Stimulated activated CD4-positive, alpha-beta T cell treated with anti-CD3 and anti-CD28 coated beads, TNF-alpha, amount 100 ng/mL, for 1 hour (primary cell): ENCODE results near the gene EPHB1.

Experiments
- DNase-seq, 3 donors: peaks; one replicate each; pipeline ENCODE4 v3.0.0-alpha.2; 2020; ENCODE audit warnings: low read depth in 3 of 3, low spot score in 1 of 3

Gene EPHB1

DNA sequence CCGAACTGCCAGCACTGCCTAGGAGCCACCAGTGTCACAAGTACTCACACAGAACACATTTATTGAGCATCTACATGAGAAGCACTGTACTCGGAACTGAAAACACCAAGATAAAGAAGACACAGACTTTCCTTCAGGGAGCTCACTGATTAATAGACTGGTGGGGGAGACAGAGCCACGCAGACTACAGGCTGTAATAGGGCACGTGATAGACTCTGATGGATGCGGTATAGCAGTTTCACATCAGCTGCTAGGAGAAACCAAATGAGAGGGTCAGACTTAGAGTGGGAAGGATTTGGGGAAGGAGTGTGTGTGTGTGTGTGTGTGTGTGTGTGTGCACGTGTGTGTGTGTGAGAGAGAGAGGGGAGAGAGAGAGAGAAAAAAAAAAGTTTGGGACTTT, 12.1 kb downstream of the EPHB1 start:
- DNase-seq, result no peak

DNA sequence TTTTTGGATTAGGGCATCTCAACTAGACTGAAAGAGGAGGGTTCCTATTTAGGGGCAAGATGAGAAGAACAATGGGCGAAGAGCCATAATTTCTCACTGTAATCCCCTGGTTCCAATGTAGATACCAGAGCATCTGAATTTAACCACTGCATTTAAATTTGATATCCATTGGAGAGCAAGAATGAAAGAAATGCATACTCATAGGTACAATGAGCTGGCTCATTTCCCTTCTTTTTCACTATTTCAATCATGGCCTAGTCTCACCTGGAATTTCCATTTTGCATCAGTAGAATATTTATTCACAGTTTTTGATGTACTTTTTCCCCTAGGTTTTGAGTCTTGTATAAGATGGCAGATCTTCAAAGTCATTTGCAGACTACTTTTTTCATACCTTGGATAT, 13.8 kb downstream of the EPHB1 start:
- DNase-seq, result no peak

- no peak for DNase-seq
Measured at GRCh38 chr3:134809427-134810051, 14.5 kb downstream of the EPHB1 start.

- DNase-seq, result no peak
Measured at GRCh38 chr3:134810052-134810435, 15.0 kb downstream of the EPHB1 start.

DNA sequence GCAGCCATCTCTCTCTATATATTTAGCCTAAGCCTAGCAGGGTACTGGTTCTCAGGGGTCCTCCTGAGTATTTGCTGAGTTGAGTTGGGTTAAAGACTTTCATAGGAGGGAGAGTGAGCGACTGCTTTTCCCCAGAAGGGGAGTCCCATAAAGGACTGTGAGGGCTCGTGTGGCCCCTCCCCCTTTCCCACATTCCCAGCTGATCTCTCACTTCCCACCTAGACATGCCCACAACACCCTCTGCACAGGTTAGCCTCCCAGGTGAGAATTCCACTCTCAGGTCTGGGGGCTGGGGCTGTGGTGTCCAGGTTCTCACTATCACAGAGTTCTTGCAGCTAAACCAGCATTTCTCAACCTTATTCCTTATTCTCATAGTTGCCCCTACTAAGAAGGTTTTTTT, 15.8 kb downstream of the EPHB1 start:
- DNase-seq, result no peak

DNA sequence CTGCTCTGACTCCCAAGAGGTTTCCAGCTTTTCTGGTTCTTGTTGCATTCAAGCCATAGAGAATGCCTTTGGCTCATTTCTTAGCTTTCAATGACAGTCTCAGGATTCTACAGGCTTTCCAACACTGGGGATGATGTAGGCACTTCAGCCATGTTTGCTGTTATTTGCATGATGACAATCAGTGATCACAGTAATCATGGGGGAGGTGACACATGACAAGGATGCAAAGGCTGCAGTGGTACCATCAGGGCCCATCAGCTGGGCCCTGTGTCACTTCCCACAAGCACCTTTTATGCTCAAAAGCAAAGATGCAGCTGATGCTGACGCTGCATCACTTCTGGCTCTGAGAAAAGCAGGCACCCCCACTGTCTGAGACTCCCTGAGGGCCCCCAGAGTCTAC, 18.6 kb downstream of the EPHB1 start:
- no peak for DNase-seq

GRCh38 chr3:134815519-134815918, 20.5 kb downstream of the EPHB1 start:
- DNase-seq, result no peak

DNA sequence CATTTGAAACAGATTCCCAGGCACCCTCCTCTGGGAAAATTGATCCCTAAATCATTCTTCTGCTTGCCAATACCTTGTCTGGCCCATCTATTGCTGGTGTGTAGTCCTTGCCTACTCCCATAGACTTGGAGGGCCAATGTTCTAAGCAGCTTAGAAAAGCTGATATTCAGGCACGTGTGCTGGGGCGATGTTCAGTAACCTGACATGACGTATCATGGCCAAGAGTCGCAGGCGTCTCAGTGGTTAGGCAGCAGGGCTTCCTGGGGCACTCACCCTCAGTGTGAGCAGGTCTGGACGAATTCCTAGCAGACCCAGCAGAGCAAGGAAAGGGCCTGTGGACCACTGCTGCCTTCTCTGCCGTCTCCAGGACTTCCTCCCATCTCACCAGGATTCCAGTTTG, 21.6 kb downstream of the EPHB1 start:
- DNase-seq, result no peak

- DNase-seq, result no peak
Measured at GRCh38 chr3:134817297-134817696, 22.2 kb downstream of the EPHB1 start.

GRCh38 chr3:134820994-134821393, 25.9 kb downstream of the EPHB1 start:
- DNase-seq, result no peak

- no peak for DNase-seq
Measured at GRCh38 chr3:134822090-134822489, 27.0 kb downstream of the EPHB1 start.

GRCh38 chr3:134823679-134824078, 28.6 kb downstream of the EPHB1 start:
- no peak for DNase-seq

GRCh38 chr3:134824791-134825190, 29.7 kb downstream of the EPHB1 start:
- no peak for DNase-seq

DNA sequence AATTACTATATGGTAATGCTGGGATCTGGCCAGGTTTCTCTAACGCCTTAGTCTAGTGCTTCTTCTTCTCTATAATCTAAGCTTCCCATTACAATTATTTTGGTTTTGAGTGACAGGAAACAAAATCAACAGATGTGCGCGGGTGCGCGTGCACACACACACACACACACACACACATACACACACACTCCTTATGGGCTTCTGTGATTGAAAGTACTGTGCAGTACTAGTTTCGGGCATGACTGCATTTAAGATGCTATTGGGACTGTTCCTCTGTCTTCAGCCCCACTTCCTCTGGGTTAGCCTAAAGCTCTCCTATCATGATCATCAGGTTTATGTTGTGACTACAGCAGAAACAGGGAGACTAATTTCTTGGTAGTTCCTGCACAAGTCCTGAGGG, 32.2 kb downstream of the EPHB1 start:
- DNase-seq, result no peak

GRCh38 chr3:134829721-134830120, 34.7 kb downstream of the EPHB1 start:
- DNase-seq, result no peak

DNA sequence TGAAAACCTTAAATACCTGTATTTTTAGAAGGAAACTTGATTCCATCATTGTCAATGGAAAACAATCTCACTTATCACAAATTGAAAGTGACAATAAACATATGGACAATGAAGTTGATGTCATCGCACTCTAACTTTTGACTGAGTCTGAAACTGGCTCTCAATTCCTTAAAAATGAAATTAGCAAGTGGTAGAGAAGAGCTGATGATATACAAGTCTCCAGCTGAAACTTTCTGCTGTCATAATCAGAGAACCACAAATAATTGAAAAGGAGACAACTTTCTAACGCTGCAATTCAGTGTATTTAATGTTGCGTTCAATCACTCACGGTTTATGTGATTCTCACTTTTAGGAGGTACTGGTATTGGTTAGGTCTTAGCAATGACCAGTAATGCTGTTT, 37.5 kb downstream of the EPHB1 start:
- no peak for DNase-seq

- no peak for DNase-seq
Measured at GRCh38 chr3:134833453-134834163, 38.5 kb downstream of the EPHB1 start.

DNA sequence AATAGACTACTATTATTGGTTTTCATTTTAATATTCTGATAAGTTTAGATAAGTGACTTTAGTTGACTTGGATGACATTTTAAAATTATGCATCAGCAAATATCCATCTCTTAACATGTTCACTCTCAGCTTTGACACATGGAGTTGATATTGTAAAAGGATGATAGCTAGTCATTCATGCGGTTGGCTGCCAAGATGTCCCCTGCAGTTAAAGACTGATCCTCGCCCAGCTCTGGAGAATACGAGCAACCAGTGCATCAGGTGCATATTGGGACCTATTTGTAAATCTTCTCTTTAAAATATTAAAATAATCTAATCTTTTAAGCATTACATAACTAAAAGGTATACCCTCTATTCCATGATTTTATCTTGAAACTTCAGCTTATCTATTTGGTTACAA, 41.9 kb downstream of the EPHB1 start:
- no peak for DNase-seq

DNA sequence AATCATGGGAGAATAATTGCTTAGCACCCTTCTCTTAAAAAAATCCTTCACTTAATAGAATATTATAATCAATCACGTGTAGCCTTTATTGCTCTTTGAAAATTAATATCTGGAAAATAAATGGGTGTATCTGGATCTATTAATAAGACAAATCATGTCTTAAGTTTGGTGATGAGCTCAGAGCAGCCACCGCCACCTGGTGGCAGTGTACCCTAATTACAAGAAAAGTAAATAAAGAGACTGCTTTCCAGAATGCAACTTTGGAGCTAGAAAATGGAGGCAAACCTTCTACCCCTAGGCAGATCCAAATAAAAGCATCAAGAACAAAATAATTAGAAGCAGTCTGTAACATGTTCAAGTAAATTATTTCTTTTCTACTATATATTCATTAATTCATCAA, 43.5 kb downstream of the EPHB1 start:
- no peak for DNase-seq

- no peak for DNase-seq
Measured at GRCh38 chr3:134839422-134839821, 44.4 kb downstream of the EPHB1 start.

DNA sequence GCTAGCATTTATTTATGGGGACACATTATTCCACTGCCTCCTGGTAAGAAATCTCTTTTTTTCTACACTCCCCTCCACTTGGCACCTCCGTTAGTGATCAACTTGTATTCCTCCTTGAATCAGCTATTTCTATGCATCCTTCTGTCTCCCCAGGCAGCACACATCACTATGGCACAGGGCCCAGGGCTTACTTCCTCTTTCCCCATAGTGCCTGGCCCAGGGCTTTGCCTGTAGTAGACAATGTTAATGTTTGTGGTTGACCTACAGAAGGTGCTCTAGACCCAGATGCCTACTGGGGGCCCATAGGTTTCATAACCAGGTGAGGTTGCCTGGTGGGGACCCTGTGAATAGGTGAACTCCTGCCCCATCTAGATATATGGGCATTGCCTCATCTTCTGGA, 44.9 kb downstream of the EPHB1 start:
- no peak for DNase-seq

DNA sequence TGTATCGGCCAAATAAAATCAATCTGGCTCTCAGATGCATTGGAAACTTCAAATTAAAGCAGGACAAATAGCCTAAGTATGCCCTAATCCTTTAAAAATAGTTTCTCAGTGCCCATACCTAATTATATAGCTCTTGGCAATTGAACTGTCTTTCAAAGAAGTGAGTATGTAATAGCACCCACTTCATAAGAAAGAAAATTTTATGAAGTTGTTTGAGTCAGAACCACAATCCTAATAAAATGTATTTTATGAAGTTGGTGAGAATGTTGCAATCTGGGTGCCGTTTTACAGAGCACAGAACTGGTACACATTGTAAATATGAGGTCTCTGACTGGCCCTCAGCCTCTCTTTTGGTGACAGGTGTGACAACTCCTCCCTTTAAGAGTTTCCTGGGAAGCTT, 45.4 kb downstream of the EPHB1 start:
- DNase-seq, result no peak

- no peak for DNase-seq
Measured at GRCh38 chr3:134846084-134846483, 51.0 kb downstream of the EPHB1 start.
